ENCODE results near the gene NDEL1. TPM values are rescaled to one million over a fixed set of nuclear protein-coding genes. Genes with fewer than 3 reads are reported as not detected.

Gene NDEL1
- total RNA-seq, 1 donor from 2014 or later, result 68.2 TPM

GRCh38 chr17:8482546-8482945 lies 46.9 kb downstream of the NDEL1 start:
- no peaks in the 10 kb centered on the region for H3K27me3 Mint-ChIP-seq (ENCODE audit: unreplicated experiment)
- no peak for DNase-seq (ENCODE audit: extremely low spot score, unreplicated experiment)
- H3K9me3 Mint-ChIP-seq (ENCODE audit: unreplicated experiment), result peaks cover 12% of the 10 kb centered on the region
- H3K27ac Mint-ChIP-seq (ENCODE audit: unreplicated experiment), result no peak overlapping the region
- H3K4me1 Mint-ChIP-seq (ENCODE audit: unreplicated experiment), result no peaks in the 10 kb centered on the region
- no peak for TF ChIP-seq CTCF (IDR thresholded peaks at IDR 0.05)
- peaks cover 75% of the 10 kb centered on the region for H3K36me3 Mint-ChIP-seq (ENCODE audit: unreplicated experiment)
- no peak overlapping the region for H3K4me3 Mint-ChIP-seq (ENCODE audit: unreplicated experiment)

- Mint-ChIP-seq H3K36me3 (ENCODE audit: unreplicated experiment) (peaks cover 74% of the 10 kb centered on the region), H3K4me1 (ENCODE audit: unreplicated experiment) (peaks cover 10% of the 10 kb centered on the region), H3K9me3 (ENCODE audit: unreplicated experiment) (peaks cover 12% of the 10 kb centered on the region), H3K4me3 (ENCODE audit: unreplicated experiment) (no peak overlapping the region), H3K27me3 (ENCODE audit: unreplicated experiment) (no peaks in the 10 kb centered on the region), H3K27ac (ENCODE audit: unreplicated experiment) (no peak overlapping the region)
- no peak for TF ChIP-seq CTCF (IDR thresholded peaks at IDR 0.05)
- no peak for DNase-seq (ENCODE audit: extremely low spot score, unreplicated experiment)
These were observed 48.8 kb downstream of the NDEL1 start for GRCh38 chr17:8484465-8484864.

GRCh38 chr17:8485491-8485890 lies 49.8 kb downstream of the NDEL1 start:
- Mint-ChIP-seq H3K4me3 (ENCODE audit: unreplicated experiment) (no peak overlapping the region), H3K4me1 (ENCODE audit: unreplicated experiment) (peaks cover 10% of the 10 kb centered on the region), H3K27ac (ENCODE audit: unreplicated experiment) (no peak overlapping the region), H3K9me3 (ENCODE audit: unreplicated experiment) (peaks cover 12% of the 10 kb centered on the region), H3K27me3 (ENCODE audit: unreplicated experiment) (no peaks in the 10 kb centered on the region), H3K36me3 (ENCODE audit: unreplicated experiment) (peaks cover 73% of the 10 kb centered on the region)
- no peak for DNase-seq (ENCODE audit: extremely low spot score, unreplicated experiment)
- no peak for TF ChIP-seq CTCF (IDR thresholded peaks at IDR 0.05)

- Mint-ChIP-seq H3K27me3 (ENCODE audit: unreplicated experiment) (no peaks in the 10 kb centered on the region), H3K9me3 (ENCODE audit: unreplicated experiment) (peaks cover 12% of the 10 kb centered on the region), H3K4me3 (ENCODE audit: unreplicated experiment) (no peak overlapping the region), H3K4me1 (ENCODE audit: unreplicated experiment) (peaks cover 10% of the 10 kb centered on the region), H3K36me3 (ENCODE audit: unreplicated experiment) (peaks cover 79% of the 10 kb centered on the region), H3K27ac (ENCODE audit: unreplicated experiment) (no peak overlapping the region)
- DNase-seq (ENCODE audit: extremely low spot score, unreplicated experiment), result no peak
- TF ChIP-seq CTCF (IDR thresholded peaks at IDR 0.05), result no peak
These were observed 51.5 kb downstream of the NDEL1 start for GRCh38 chr17:8487130-8487645.

- H3K9me3 Mint-ChIP-seq (ENCODE audit: unreplicated experiment), result peaks cover 12% of the 10 kb centered on the region
- H3K36me3 Mint-ChIP-seq (ENCODE audit: unreplicated experiment), result peaks cover 79% of the 10 kb centered on the region
- TF ChIP-seq CTCF (IDR thresholded peaks at IDR 0.05), result no peak
- H3K27me3 Mint-ChIP-seq (ENCODE audit: unreplicated experiment), result no peaks in the 10 kb centered on the region
- H3K4me1 Mint-ChIP-seq (ENCODE audit: unreplicated experiment), result peaks cover 10% of the 10 kb centered on the region
- no peak overlapping the region for H3K27ac Mint-ChIP-seq (ENCODE audit: unreplicated experiment)
- DNase-seq (ENCODE audit: extremely low spot score, unreplicated experiment), result no peak
- H3K4me3 Mint-ChIP-seq (ENCODE audit: unreplicated experiment), result no peak overlapping the region
These were observed 52.1 kb downstream of the NDEL1 start for GRCh38 chr17:8487743-8488142.

Data from osteocyte (in vitro differentiated cells).